GM18951 (cell line): ENCODE data around the gene TMEM156.

Source experiments
- POLR2A ChIP-seq: IDR thresholded peaks from 4 replicates; pipeline ENCODE4 v1.6.1; 2011; ENCODE audit warnings: mild to moderate bottlenecking; ENCODE audit not compliant: insufficient read length, insufficient read depth; ENCODE audit errors: extremely low read depth
- in situ Hi-C: fragments of 300-500 bp; cut with MboI; formaldehyde crosslinking; loops from one replicate; pipeline ENCODE4 v1.12.0; 2022; ENCODE audit warnings: low sequenced_read_pairs, mixed read lengths, inconsistent platforms; ENCODE audit not compliant: unreplicated experiment

Gene TMEM156

DNA sequence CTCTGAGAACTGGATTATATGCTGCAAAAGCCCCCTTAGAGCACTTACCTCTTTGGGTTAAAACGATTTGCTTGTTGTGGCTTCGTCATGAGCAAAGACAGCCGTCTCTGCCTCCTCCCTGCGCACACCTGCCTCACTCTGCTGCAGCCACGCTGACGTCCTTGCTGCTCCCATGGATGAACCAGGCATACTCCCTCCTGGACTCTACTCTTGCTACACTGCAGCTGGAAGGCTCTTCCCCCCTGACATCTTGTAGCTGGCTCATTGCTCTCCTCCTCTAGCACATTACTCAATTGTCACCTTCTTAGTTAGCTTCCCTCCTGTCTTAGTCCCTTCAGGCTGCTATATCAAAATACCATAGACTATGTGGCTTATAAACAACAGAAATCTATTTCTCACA lies 105.3 kb downstream of the TMEM156 start:
- in situ Hi-C loops: no loop called here
- TF ChIP-seq POLR2A: no peak

DNA sequence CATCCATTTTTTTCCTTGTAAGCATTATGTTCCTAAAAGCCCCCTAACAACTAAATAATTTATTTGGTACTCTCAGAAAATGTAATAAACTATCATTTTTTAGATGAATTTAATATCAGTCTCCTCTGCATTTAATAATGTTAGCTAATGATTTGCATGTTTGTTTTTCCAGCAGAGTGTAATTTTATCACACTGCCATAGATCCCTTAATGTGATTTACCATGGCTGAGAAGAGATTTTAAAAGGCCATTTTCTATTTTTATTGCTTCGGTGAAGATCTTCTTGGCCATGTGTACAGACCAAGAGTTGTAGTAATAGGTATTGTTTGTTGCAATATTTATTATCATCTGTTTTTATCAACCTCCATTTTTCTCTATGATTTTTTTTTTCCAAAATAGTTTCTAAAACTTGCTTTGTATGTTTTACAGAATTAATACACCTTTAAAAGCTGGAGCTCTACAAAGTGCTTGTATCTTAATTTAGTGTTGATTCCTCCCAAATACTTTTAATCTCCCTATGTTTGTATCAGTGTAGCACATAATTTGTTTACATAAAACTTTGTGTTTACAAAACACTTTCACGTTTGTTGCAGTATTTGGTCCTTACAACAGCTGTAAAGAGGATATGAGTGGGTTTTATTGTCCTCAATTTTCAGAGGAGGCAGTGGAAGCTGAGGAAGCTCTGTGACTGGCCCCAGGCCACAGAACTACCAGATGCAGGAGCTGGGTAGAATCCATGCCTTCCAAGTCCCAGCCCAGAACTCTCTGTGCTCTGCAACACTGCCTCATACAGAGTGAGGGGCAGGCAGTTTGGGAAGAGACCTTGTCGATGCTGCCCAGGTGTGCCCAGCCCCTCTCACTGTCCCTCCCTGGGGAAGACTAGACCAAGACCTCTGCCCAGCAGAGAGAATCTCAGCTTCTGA lies 106.5 kb downstream of the TMEM156 start:
- in situ Hi-C loops: no loop called here
- no peak for TF ChIP-seq POLR2A

DNA sequence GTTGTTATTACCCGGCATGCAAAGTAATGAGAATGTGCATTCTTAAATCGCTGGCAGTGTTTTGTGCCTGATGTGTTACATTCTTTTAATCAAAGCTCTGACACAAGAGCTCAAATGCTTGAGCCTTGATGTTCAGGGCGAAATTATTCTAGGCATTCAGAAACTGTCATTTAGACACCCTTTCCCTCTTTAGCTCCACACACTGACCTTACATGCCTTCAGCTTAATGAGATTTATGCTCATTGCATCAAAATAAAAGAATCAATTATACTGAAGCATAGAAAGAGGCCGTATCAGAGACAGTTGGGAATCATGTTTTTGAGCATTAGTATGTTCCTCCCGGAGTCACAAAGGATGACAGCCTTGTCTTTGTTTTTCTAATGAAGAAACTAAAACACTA lies 107.9 kb downstream of the TMEM156 start:
- in situ Hi-C loops: loop anchor here (25.0 kb wide), 1 partner anchor 513 kb away; no protein-coding TSS in a partner anchor
- no peak for TF ChIP-seq POLR2A

DNA sequence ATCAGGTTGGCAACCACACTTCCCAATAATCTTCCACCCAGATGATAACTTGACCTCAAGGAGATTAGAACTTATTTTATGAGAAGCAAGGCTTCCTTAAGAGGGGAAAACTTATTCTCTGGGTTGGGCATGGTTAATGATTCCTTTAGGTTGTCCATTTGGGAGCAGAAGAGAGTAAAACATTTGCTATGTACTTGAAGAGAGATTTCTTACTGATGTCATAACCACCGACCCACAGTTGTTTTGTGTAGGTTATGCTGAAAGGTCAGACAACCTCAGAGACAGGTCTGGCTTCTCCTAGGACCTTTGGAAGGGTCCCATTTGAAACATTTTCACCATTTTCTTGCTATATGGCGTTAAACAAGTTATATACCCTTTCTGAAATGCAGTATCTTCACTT lies 108.5 kb downstream of the TMEM156 start:
- no peak for TF ChIP-seq POLR2A
- in situ Hi-C loops: loop anchor here (25.0 kb wide), 1 partner anchor 514 kb away; no protein-coding TSS in a partner anchor

DNA sequence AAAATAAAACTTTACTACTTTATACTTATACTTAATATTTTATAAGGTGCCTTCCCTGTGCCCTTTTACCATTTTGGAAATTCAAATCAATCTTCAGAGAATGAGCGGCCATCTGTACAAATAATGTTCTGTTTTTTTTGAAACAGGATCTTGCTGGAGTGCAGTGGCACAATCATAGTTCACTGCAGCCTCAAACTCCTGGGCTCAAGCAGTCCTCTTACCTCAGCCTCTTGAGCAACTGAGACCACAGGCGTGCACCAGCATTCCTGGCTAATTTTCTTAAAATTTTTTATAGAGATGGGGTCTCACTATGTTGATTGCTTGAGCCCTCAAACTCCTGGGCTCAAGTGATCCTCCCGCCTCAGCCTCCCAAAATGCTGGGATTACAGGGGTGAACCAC lies 111.1 kb downstream of the TMEM156 start:
- in situ Hi-C loops: loop anchor here (25.0 kb wide), 1 partner anchor 516 kb away; no protein-coding TSS in a partner anchor
- no peak for TF ChIP-seq POLR2A

- no peak for TF ChIP-seq POLR2A
- in situ Hi-C loops: loop anchor here (25.0 kb wide), 1 partner anchor 517 kb away; no protein-coding TSS in a partner anchor
Measured at GRCh38 chr4:38920677-38921076, 111.5 kb downstream of the TMEM156 start.

DNA sequence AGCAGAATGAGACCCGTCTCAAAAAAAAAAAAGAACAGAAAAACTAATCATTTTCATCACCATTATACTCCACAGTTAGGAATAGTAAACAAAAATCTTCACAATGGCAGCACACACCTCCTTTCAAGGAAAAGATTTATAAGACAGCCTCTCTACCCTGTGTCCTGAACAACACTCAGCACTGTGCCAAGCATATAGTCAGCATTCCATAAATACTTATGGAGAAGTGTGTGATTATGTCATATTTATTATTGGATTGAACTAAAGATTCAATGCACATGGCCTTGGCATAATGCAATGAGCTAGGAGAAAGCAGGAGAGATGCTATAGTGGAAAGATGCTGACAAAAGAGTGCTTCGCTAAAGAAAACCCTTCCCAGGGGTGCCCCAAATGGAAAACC lies 112.0 kb downstream of the TMEM156 start:
- TF ChIP-seq POLR2A: no peak
- in situ Hi-C loops: loop anchor here (25.0 kb wide), 1 partner anchor 517 kb away; no protein-coding TSS in a partner anchor

DNA sequence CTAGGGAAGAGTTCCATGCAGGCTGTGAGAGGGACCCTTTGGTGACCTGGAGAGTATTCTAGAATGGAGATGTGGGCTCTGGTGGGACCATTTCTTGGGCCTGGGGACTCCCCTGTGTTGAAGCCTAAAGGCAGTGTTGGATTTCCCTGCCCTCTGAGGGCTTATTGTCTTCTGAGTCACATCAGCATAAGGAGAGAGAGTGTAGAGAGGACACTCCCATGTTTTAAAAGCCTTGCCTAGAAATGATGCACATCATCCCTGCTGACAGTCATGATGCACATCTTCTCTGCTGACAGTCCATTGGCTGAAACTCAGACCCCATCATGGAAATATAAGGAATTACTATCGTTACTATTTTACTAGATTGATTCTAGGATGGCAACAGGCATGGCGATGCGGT lies 112.7 kb downstream of the TMEM156 start:
- TF ChIP-seq POLR2A: no peak
- in situ Hi-C loops: loop anchor here (25.0 kb wide), 1 partner anchor 518 kb away; no protein-coding TSS in a partner anchor

DNA sequence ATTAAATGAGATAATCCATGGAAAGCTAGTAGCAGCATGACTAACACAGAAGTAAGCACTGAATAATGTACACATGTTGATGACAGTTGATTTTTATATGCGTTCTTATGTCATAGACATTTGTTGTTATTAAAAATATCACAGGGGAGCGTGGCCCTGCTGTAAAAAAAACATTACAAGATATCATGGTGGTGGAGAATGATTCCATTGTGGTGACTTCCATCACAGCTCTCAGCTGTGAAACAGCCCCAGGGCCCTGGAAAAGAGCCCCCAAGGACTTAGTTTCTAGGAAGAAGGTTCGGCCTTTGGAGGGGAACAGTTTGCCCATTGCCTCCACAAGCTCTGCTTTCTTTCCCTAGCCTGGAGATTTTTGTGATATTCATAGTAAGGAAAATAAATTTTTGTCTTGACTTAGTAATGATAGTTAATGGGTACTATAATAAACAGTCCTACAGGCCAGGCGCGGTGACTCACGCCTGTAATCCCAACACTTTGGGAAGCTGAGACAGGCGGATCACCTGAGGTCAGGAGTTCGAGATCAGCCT lies 114.7 kb downstream of the TMEM156 start:
- in situ Hi-C loops: loop anchor here (25.0 kb wide), 1 partner anchor 520 kb away; no protein-coding TSS in a partner anchor
- TF ChIP-seq POLR2A: no peak
